Stomach (tissue), 9 donors: Measurements from ENCODE around the gene CYGB. TPM values are rescaled to one million over a fixed set of nuclear protein-coding genes. Genes with fewer than 3 reads are reported as not detected.

ENCODE experiments used
- DNase-seq, 2 donors: peaks; one replicate each; pipeline versions ENCODE4 v3.0.0 to v3.0.0-alpha.2; 2013 to 2019
- H3K27ac ChIP-seq, 5 donors: fragments of 200-600 bp in 4 of 5; sonication (generic) in 4 of 5; one replicate each; pipeline ENCODE4 v1.5.1; 2013 to 2019; ENCODE audit warnings: mild to moderate bottlenecking in 1 of 5, moderate library complexity in 1 of 5
- H3K27me3 ChIP-seq, 3 donors: fragments of 200-600 bp; sonication (generic); one replicate each; pipeline ENCODE4 v1.5.1; 2017 to 2019; ENCODE audit warnings: mixed run types in 1 of 3
- H3K36me3 ChIP-seq, 4 donors: fragments of 200-600 bp; sonication (generic); 1 replicate in 3 of 4; 2 replicates in 1 of 4; pipeline ENCODE4 v1.5.1; 2016 to 2019
- H3K4me1 ChIP-seq, 4 donors: fragments of 200-600 bp; sonication (generic); one replicate each; pipeline ENCODE4 v1.5.1; 2016 to 2019
- H3K4me3 ChIP-seq, 4 donors: fragments of 200-600 bp; sonication (generic) in 3 of 4; one replicate each; pipeline ENCODE4 v1.5.1; 2016 to 2019; ENCODE audit warnings: mild to moderate bottlenecking in 1 of 4
- H3K9me3 ChIP-seq, 4 donors: fragments of 200-600 bp; sonication (generic); one replicate each; pipeline ENCODE4 v1.5.1; 2016 to 2019
- EP300 ChIP-seq: sonication (generic); formaldehyde crosslinking; IDR thresholded peaks from one replicate; pipeline ENCODE4 v1.6.1; 2017; ENCODE audit warnings: antibody characterized with exemption
- POLR2A ChIP-seq, 4 donors: fragments of 450-650 bp; IDR thresholded peaks; one replicate each; pipeline ENCODE4 v1.6.1; 2016; ENCODE audit warnings: antibody characterized with exemption in 4 of 4, control low read depth in 2 of 4, mild to moderate bottlenecking in 1 of 4, moderate library complexity in 1 of 4
- POLR2AphosphoS5 ChIP-seq, 3 donors: sonication (generic); formaldehyde crosslinking; IDR thresholded peaks; one replicate each; pipeline ENCODE4 v1.6.1; 2016; ENCODE audit warnings: antibody characterized with exemption in 3 of 3
- WGBS, 5 donors: extraction: QIAGEN DNeasy Blood & Tissue Kit in 3 of 5; methylation state at CpG; one replicate each; pipeline versions ENCODE4 v1.1.5 to v1.1.7; 2013 to 2018; 5-methylcytosine and 5-hydroxymethylcytosine counted together
- intact Hi-C: fragments of 100-400 bp; cut with DNase I; formaldehyde crosslinking; loops from one replicate; pipeline ENCODE4 v1.15.1; 2023; ENCODE audit warnings: low total_unique reads
- polyA plus RNA-seq, 3 donors: library from polyadenylated mRNA; stranded (reverse); fragments of 200-250 nt; gene quantifications; one replicate each; pipeline ENCODE4 v1.2.3, GENCODE V29; 2013
- total RNA-seq, 5 donors: library from RNA; depleted of rRNA; stranded (reverse); fragments of >200 nt; gene quantifications; one replicate each; pipeline versions ENCODE4 v1.1.0 to v1.2.3, GENCODE V29; 2014 to 2016
- TF ChIP-seq, protein P1 (sequence below), 7 experiments: fragments of 450-650 bp in 4 of 7; fragments of 200-600 bp in 3 of 7; sonication (generic) in 3 of 7; IDR thresholded peaks; one replicate each; pipeline ENCODE4 v1.5.1; 2016 to 2019; ENCODE audit warnings: antibody characterized with exemption in 7 of 7, control low read depth in 2 of 7, mild to moderate bottlenecking in 1 of 7
- donor health status: healthy with polysubstance abuse.
- donor health status: Bipolar disorder and iron deficiency.
- donor health status: healthy.

The CYGB gene
- total and polyA plus RNA-seq, 8 donors = 6.8 to 101 (median 35.9) TPM; not detected in 1

DNA sequence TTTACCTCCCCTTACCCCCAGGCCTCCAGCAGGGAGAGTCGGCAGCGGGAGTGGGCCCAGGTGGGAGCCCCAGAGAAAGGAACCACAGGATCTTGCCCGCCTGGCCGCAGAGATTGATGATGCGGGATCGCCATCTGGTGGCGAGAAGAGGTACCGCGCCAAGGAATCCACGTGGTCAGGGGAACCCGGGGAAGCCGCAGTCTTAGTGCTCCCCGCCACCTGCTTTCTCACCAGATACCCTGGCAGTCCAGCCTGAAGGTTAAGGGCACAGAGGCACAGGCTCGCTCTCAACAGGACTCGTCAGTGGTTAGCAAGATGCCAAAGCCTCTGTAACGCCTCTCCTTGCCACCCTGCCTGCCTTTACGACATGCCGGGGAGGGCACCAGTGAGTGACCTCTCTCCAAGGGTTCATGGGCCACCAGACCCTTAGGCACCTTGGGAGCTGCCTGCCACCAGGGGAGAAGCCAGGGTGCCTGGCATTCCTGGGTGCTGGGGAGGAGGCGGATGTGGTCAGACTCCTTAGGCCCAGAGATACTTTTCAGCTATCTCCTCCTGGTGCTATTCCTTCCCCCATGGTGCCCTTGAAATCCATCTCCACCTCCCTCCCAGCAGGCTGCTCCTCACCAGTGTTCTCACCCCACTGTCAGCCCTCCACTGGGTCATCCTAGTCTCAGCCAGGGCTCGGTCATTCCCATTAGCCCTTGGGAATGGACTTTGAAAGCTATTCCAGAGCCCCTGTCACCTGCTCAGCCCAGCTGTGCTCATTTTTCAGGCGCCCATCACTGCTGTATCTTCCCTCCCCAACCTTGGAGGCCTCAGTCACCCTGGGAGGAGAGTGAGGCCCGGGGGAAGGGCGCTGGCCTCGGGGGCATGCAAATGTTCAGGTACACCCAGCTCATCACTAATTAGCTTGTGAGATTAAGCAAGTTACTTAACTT is 30.8 kb downstream of the CYGB start:
- TF ChIP-seq EP300 (no peak), POLR2AphosphoS5 (IDR thresholded peaks at IDR 0.05) (peak in 1 of 3 donors; percentile 63)
- TF ChIP-seq, protein P1, sequence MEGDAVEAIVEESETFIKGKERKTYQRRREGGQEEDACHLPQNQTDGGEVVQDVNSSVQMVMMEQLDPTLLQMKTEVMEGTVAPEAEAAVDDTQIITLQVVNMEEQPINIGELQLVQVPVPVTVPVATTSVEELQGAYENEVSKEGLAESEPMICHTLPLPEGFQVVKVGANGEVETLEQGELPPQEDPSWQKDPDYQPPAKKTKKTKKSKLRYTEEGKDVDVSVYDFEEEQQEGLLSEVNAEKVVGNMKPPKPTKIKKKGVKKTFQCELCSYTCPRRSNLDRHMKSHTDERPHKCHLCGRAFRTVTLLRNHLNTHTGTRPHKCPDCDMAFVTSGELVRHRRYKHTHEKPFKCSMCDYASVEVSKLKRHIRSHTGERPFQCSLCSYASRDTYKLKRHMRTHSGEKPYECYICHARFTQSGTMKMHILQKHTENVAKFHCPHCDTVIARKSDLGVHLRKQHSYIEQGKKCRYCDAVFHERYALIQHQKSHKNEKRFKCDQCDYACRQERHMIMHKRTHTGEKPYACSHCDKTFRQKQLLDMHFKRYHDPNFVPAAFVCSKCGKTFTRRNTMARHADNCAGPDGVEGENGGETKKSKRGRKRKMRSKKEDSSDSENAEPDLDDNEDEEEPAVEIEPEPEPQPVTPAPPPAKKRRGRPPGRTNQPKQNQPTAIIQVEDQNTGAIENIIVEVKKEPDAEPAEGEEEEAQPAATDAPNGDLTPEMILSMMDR (IDR thresholded peaks at IDR 0.05) = peak in 6 of 7 experiments; percentile 13 to 98 (median 96)
- intact Hi-C loops = loop anchor here (2.0 kb wide), 1 partner anchor 40 kb away; the partner anchor contains the start of gene AANAT
- peak; percentile 90 to 93 for DNase-seq

DNA sequence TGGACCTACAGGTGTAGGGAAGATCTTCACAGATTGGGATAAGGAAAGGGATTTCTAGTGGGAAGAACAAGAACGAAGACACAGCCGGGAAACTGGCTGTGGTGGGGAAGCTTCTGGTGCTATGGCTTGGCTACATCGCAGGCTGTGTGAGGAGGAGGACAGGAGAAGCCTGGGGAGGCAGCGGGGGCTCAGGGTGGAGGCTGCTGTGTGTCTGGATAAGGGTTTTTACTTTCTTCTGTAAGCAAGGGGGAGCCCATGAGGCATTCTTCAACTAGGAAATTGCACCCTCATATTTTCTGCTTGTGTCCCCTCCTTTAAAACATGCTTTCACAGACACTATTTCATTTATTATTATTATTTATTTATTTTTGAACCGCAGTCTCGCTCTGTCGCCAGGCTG is 33.4 kb downstream of the CYGB start:
- H3K9me3 ChIP-seq = no peaks in the 10 kb centered on the region
- no peak for DNase-seq
- intact Hi-C loops = no loop called here
- peaks cover 26 to 40% (median 37%) of the 10 kb centered on the region in 4 donors for H3K4me1 ChIP-seq
- H3K4me3 ChIP-seq = no peak overlapping the region
- H3K36me3 ChIP-seq = no peaks in the 10 kb centered on the region
- no peak for TF ChIP-seq POLR2AphosphoS5 (IDR thresholded peaks at IDR 0.05)
- 66 to 87% (median 80%) methylated on average over 7 of the region's 7 CpGs for WGBS, 5 donors
- H3K27me3 ChIP-seq = peaks cover 0 to 14% (median 0%) of the 10 kb centered on the region in 3 donors
- H3K27ac ChIP-seq = no peak overlapping the region

More for the DNA sequence above, 30.8 kb downstream of the CYGB start:
- Histone ChIP-seq H3K9me3 (no peaks in the 10 kb centered on the region), H3K27ac (no peak overlapping the region), H3K27me3 (peaks cover 0 to 14% (median 0%) of the 10 kb centered on the region in 3 donors), H3K4me3 (no peak overlapping the region), H3K36me3 (no peaks in the 10 kb centered on the region), H3K4me1 (peaks cover 8 to 30% (median 15%) of the 10 kb centered on the region in 4 donors)
- WGBS, 5 donors = 20 to 29% (median 26%) methylated on average over 21 to 24 of the region's 24 CpGs

- Histone ChIP-seq H3K9me3 (no peaks in the 10 kb centered on the region), H3K4me3 (no peak overlapping the region), H3K36me3 (no peaks in the 10 kb centered on the region), H3K27ac (peak overlapping the region; percentile 84 to 93 (median 88)), H3K27me3 (peaks cover 0 to 11% (median 0%) of the 10 kb centered on the region in 3 donors), H3K4me1 (peaks cover 41 to 56% (median 52%) of the 10 kb centered on the region in 4 donors)
- no peak for TF ChIP-seq POLR2A (IDR thresholded peaks at IDR 0.05)
- TF ChIP-seq, protein P1 (IDR thresholded peaks at IDR 0.05) = no peak
- TF ChIP-seq POLR2AphosphoS5 (IDR thresholded peaks at IDR 0.05) = no peak
- TF ChIP-seq EP300 = no peak
- peak in 1 of 2 donors; percentile 84 for DNase-seq
- WGBS, 5 donors = 56 to 69% (median 58%) methylated on average over 8 of the region's 8 CpGs
- intact Hi-C loops = no loop called here
Observed at GRCh38 chr17:76502341-76503211, 34.9 kb downstream of the CYGB start.

- Histone ChIP-seq H3K9me3 (no peaks in the 10 kb centered on the region), H3K36me3 (no peaks in the 10 kb centered on the region), H3K27ac (peak overlapping the region; percentile 84 to 93 (median 88)), H3K4me3 (peak overlapping the region; percentile 54 to 85 (median 68)), H3K27me3 (peaks cover 0 to 4% (median 0%) of the 10 kb centered on the region in 3 donors), H3K4me1 (peaks cover 45 to 63% (median 60%) of the 10 kb centered on the region in 4 donors)
- 40 to 65% (median 51%) methylated on average over 10 to 11 of the region's 11 CpGs for WGBS, 5 donors
- DNase-seq = peak in 1 of 2 donors; percentile 48
- intact Hi-C loops = no loop called here
- TF ChIP-seq POLR2A (IDR thresholded peaks at IDR 0.05) (no peak), EP300 (no peak), POLR2AphosphoS5 (IDR thresholded peaks at IDR 0.05) (no peak)
- TF ChIP-seq, protein P1 (IDR thresholded peaks at IDR 0.05) = no peak
Observed at GRCh38 chr17:76501827-76502307, 35.6 kb downstream of the CYGB start.
